Peyer's patch (tissue), 4 donors: Measurements from ENCODE around the gene CALML3. TPM values are rescaled to one million over a fixed set of nuclear protein-coding genes. Genes with fewer than 3 reads are reported as not detected.

Experiments
- DNase-seq, 3 donors: peaks; one replicate each; pipeline ENCODE4 v3.0.0-alpha.2; 2017 to 2019
- H3K27ac ChIP-seq, 4 donors: fragments of 200-600 bp; sonication (generic); one replicate each; pipeline ENCODE4 v1.5.1; 2016 to 2019
- H3K27me3 ChIP-seq, 2 donors: fragments of 200-600 bp; sonication (generic); one replicate each; pipeline ENCODE4 v1.5.1; 2019
- H3K36me3 ChIP-seq, 3 donors: fragments of 200-600 bp; sonication (generic); one replicate each; pipeline ENCODE4 v1.5.1; 2016 to 2019
- H3K4me1 ChIP-seq, 4 donors: fragments of 200-600 bp; sonication (generic); one replicate each; pipeline ENCODE4 v1.5.1; 2016 to 2019
- H3K4me3 ChIP-seq, 4 donors: fragments of 200-600 bp; sonication (generic); 1 replicate in 3 of 4; 2 replicates in 1 of 4; pipeline ENCODE4 v1.5.1; 2016 to 2019; ENCODE audit warnings: mild to moderate bottlenecking in 1 of 4
- H3K9me3 ChIP-seq, 4 donors: fragments of 200-600 bp; sonication (generic); one replicate each; pipeline ENCODE4 v1.5.1; 2016 to 2019; ENCODE audit warnings: mild to moderate bottlenecking in 1 of 4
- POLR2A ChIP-seq, 2 donors: fragments of 450-650 bp; IDR thresholded peaks; one replicate each; pipeline ENCODE4 v1.5.1; 2017; ENCODE audit warnings: antibody characterized with exemption in 2 of 2, mild to moderate bottlenecking in 2 of 2, moderate library complexity in 2 of 2
- total RNA-seq, 4 donors: library from RNA; depleted of rRNA; stranded (reverse); fragments of >200 nt; gene quantifications; one replicate each; pipeline ENCODE4 v1.1.0, GENCODE V29; 2016
- TF ChIP-seq, protein P1 (sequence below), 6 experiments: fragments of 450-650 bp in 4 of 6; fragments of 200-600 bp in 2 of 6; sonication (generic) in 1 of 6; IDR thresholded peaks; one replicate each; pipeline ENCODE4 v1.5.1; 2017 to 2019; ENCODE audit warnings: antibody characterized with exemption in 6 of 6, mild to moderate bottlenecking in 3 of 6, moderate library complexity in 1 of 6

The CALML3 gene
- total RNA-seq, 4 donors from 2014 or later, result not detected

DNA sequence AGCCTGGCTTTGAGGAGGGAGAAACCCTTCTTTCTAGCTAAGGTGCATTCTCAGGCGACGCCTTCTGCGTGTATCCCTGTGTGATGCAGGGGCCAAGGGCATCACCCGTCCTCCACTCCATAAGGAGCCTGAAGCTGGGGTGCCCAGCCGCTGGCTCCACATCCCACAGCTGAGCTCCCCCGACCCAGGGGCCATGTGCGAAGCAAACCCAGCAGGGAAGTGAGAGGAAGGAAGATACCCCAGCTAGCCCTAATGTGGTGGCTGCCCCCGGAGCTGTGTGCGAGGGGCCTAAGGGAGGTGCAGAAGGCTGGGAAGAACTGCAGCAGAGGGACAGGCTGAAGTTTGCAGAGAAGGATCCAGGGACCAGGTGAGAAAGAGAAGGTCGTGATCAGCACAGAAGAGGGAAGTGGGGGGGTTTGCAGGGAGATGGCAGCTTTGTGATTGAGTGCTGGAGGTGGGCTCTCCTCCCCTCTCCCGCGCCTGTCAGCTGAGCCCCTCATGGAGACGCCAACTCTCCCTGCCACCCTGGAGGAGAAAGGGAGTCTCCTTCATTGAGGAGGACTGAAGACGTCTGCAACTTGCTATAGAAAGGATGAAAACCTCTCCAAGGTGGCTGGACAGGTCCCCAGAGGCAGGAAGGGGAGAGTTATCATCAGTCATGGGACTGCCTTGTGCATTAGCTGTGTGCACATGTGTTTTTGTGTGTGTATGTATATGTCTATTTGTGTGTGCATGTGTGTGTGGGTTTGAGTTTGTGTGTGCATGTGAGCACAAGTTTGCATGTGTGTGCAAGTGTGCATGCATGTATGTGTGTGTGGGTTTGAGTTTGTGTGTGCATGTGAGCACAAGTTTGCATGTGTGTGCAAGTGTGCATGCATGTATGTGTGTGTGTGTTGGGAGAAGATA is 21.9 kb upstream of the CALML3 start:
- H3K36me3 ChIP-seq, result no peaks in the 10 kb centered on the region
- H3K27me3 ChIP-seq, result no peaks in the 10 kb centered on the region
- H3K9me3 ChIP-seq, result no peaks in the 10 kb centered on the region
- TF ChIP-seq POLR2A (IDR thresholded peaks at IDR 0.05), result no peak
- TF ChIP-seq, protein P1, sequence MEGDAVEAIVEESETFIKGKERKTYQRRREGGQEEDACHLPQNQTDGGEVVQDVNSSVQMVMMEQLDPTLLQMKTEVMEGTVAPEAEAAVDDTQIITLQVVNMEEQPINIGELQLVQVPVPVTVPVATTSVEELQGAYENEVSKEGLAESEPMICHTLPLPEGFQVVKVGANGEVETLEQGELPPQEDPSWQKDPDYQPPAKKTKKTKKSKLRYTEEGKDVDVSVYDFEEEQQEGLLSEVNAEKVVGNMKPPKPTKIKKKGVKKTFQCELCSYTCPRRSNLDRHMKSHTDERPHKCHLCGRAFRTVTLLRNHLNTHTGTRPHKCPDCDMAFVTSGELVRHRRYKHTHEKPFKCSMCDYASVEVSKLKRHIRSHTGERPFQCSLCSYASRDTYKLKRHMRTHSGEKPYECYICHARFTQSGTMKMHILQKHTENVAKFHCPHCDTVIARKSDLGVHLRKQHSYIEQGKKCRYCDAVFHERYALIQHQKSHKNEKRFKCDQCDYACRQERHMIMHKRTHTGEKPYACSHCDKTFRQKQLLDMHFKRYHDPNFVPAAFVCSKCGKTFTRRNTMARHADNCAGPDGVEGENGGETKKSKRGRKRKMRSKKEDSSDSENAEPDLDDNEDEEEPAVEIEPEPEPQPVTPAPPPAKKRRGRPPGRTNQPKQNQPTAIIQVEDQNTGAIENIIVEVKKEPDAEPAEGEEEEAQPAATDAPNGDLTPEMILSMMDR (IDR thresholded peaks at IDR 0.05), result no peak
- peaks cover 0 to 19% (median 0%) of the 10 kb centered on the region in 4 donors for H3K4me1 ChIP-seq
- peak overlapping the region in 1 of 4 donors; percentile 66 for H3K27ac ChIP-seq
- H3K4me3 ChIP-seq, result no peak overlapping the region
- DNase-seq, result peak in 1 of 3 donors; percentile 39

DNA sequence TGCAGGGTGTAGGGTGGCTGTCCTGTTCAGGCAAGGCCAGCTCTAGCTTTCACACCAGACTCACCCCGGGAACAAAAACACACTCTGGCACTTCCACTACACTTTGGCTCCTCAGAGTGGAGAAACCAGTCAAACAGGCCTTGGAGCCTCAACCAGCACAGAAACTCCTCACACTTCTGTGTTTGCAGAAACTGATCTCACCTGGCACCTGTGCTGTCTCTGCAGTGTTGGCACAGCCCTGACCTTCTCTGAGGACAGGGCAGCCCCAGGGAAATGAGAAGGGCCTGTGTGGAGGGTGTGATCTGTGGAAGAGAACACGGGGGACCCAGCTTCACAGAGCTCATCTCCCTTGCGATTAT is 21.3 kb upstream of the CALML3 start:
- no peaks in the 10 kb centered on the region for H3K9me3 ChIP-seq
- peaks cover 0 to 19% (median 0%) of the 10 kb centered on the region in 4 donors for H3K4me1 ChIP-seq
- no peak overlapping the region for H3K4me3 ChIP-seq
- H3K36me3 ChIP-seq, result no peaks in the 10 kb centered on the region
- H3K27ac ChIP-seq, result peak overlapping the region in 1 of 4 donors; percentile 66
- peak in 2 of 3 donors; percentile 56 to 60 for DNase-seq
- TF ChIP-seq, protein P1 (IDR thresholded peaks at IDR 0.05), result no peak
- TF ChIP-seq POLR2A (IDR thresholded peaks at IDR 0.05), result no peak
- H3K27me3 ChIP-seq, result no peaks in the 10 kb centered on the region

DNA sequence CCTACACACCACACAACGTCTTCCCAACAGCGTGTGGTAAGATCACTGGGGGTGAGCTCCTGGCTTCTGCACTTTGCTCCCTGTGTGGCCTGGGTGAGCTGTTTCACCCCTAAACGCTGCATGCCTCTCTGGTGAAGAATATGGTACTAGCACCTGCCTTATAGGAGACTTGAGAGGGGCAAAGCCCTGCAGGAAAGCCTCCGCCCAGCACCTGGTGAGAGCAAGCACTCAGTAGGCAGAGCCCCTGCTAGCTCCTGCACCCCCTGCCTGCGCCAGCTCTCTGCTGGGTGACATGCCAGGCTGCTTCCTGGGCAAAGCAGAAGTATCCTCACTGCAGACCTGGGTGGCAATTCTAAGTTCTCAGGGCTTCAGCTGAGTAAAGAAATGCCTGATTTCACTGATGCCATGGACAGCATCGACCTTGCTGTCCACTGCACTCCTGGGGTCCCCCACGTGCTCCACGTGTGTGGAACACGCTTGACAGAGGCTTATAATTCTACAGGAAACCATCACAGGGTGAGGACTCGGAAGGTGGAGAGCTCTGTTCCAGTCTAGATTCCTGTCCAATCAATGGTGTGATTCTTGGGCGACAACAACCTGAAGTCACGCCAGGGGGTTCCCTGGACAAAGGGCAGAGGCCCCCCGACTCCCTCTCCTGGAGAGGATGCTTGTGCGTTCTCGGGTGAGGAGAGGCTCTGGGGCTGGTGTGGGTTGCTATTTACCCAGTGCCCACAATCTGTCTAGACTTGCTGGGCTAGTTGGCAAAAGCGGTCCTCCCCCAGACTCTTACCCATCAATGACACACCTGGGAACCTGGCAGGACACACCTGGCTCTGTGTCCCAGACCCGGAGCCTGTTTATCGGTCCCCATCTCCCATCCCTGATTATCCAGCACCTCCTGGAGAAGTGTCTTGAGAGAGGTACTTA is 20.4 kb upstream of the CALML3 start:
- Histone ChIP-seq H3K4me3 (no peak overlapping the region), H3K27ac (peak overlapping the region in 1 of 4 donors; percentile 66), H3K36me3 (no peaks in the 10 kb centered on the region), H3K27me3 (no peaks in the 10 kb centered on the region), H3K4me1 (peaks cover 0 to 19% (median 0%) of the 10 kb centered on the region in 4 donors), H3K9me3 (no peaks in the 10 kb centered on the region)
- TF ChIP-seq POLR2A (IDR thresholded peaks at IDR 0.05), result no peak
- TF ChIP-seq, protein P1 (IDR thresholded peaks at IDR 0.05), result no peak
- DNase-seq, result peak in 1 of 3 donors; percentile 56

DNA sequence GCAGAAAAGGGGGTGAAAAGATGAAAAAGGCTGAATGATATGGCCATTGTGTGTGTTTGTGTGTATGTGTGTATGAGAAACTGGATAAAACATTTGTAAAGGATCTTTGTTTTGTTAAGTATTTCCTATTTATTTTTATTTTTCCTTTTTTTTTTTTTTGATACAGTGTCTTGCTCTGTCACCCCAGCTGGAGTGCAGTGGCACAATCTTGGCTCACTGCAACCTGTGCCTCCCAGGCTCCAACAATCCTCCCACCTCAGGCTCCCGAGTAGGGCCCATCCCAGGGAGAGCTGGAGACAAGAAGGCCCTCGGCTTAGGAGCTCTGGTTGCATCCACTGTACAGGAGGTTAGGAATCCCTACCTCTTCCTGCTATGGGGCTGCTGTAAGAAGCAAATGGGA is 18.5 kb upstream of the CALML3 start:
- Histone ChIP-seq H3K27me3 (no peaks in the 10 kb centered on the region), H3K27ac (no peak overlapping the region), H3K4me1 (peaks cover 0 to 19% (median 0%) of the 10 kb centered on the region in 4 donors), H3K36me3 (no peaks in the 10 kb centered on the region), H3K4me3 (no peak overlapping the region), H3K9me3 (no peaks in the 10 kb centered on the region)
- peak in 1 of 3 donors; percentile 20 for DNase-seq
- TF ChIP-seq, protein P1 (IDR thresholded peaks at IDR 0.05), result no peak
- TF ChIP-seq POLR2A (IDR thresholded peaks at IDR 0.05), result no peak

DNA sequence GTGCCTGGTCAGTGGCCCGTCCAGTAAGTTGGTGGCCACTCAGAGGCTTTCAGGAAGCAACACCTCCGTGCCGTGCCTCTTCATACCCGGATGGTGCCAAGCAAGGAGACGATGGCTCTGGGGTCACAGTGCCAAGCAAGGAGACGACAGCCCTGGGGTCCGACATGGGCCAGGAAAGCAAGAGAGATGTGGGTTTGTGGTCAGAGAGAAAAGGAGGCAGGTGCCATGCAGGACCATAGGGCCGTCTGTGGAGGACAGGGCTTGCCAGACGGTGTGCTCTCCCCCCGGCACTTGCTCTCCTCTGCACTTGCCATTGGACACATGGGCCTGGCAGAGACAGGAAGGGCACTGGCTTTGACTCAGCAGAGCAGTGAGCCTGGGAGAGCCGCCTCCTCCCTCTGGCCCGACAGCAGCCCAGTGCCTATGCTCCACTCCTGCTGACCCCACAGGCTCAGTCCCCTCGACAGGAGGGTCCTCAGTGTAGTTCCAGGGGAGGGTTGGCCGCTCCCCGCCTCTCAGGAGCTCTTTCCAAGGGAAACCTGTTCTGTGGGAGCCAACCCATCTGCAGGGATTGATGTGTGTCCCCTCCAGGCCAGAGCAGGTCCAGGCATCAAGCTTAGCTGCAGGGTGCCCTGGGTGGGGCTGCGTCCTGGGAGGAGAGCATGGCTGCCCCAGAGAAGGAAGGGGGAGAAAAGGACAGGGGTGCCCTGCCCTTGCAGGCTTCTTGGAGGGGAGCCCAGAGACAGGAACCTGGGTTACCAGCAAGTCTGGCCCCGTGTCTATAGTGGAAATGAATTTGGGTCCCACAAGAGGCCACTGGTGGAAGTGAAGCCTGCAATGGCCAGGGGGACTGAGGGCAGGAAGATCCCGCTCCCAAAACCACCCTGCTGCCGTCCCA is 17.8 kb upstream of the CALML3 start:
- Histone ChIP-seq H3K4me1 (peaks cover 0 to 19% (median 0%) of the 10 kb centered on the region in 4 donors), H3K27ac (no peak overlapping the region), H3K9me3 (no peaks in the 10 kb centered on the region), H3K4me3 (no peak overlapping the region), H3K27me3 (no peaks in the 10 kb centered on the region), H3K36me3 (no peaks in the 10 kb centered on the region)
- no peak for TF ChIP-seq POLR2A (IDR thresholded peaks at IDR 0.05)
- TF ChIP-seq, protein P1 (IDR thresholded peaks at IDR 0.05), result no peak
- DNase-seq, result peak in 1 of 3 donors; percentile 46
